H1 (cell line): Measurements from ENCODE around the gene ZNRF3.

ENCODE experiments used
- CREB1 ChIP-seq: IDR thresholded peaks from 2 replicates; pipeline ENCODE4 v1.6.1; 2012; ENCODE audit warnings: inconsistent platforms
- EP300 ChIP-seq, 2 experiments: IDR thresholded peaks; 1 replicate in 1 of 2; 2 replicates in 1 of 2; pipeline ENCODE4 v1.6.1; 2011 to 2012; ENCODE audit warnings: low read depth in 2 of 2, low read length in 2 of 2, mild to moderate bottlenecking in 2 of 2, borderline replicate concordance in 1 of 2, inconsistent platforms in 1 of 2, moderate library complexity in 1 of 2
- GABPA ChIP-seq: IDR thresholded peaks from 2 replicates; pipeline ENCODE4 v1.6.1; 2011; ENCODE audit warnings: mild to moderate bottlenecking, low read length, moderate library complexity, borderline replicate concordance; ENCODE audit not compliant: insufficient read depth
- POLR2A ChIP-seq, 2 experiments: IDR thresholded peaks; 1 replicate in 1 of 2; 2 replicates in 1 of 2; pipeline ENCODE4 v1.6.1; 2011; ENCODE audit warnings: low read depth in 2 of 2, low read length in 2 of 2, mild to moderate bottlenecking in 2 of 2; ENCODE audit errors: control extremely low read depth in 1 of 2
- POLR2AphosphoS5 ChIP-seq: IDR thresholded peaks from 2 replicates; pipeline ENCODE4 v1.6.1; 2011; ENCODE audit warnings: low read depth, low read length
- TAF1 ChIP-seq: IDR thresholded peaks from 2 replicates; pipeline ENCODE4 v1.6.1; 2011; ENCODE audit warnings: mild to moderate bottlenecking, low read depth, low read length
- TCF12 ChIP-seq: IDR thresholded peaks from 2 replicates; pipeline ENCODE4 v1.6.1; 2011; ENCODE audit warnings: low read depth, mild to moderate bottlenecking, low read length
- TEAD4 ChIP-seq: IDR thresholded peaks from 2 replicates; pipeline ENCODE4 v1.6.1; 2012; ENCODE audit warnings: low read depth, low read length, inconsistent platforms, mixed read lengths
- TF ChIP-seq, protein P1 (sequence below): IDR thresholded peaks from 2 replicates; pipeline ENCODE4 v1.6.1; 2012; ENCODE audit warnings: inconsistent platforms
- TF ChIP-seq, protein P2 (sequence below), 3 experiments: IDR thresholded peaks; 1 replicate in 2 of 3; 2 replicates in 1 of 3; pipeline versions ENCODE4 v1.5.1 to v1.6.1; 2011; ENCODE audit warnings: low read length in 3 of 3, mild to moderate bottlenecking in 3 of 3, inconsistent platforms in 2 of 3, low read depth in 1 of 3, moderate library complexity in 1 of 3; ENCODE audit not compliant: insufficient read depth in 1 of 3; ENCODE audit errors: control extremely low read depth in 1 of 3
- TF ChIP-seq, protein P3 (sequence below): IDR thresholded peaks from 2 replicates; pipeline ENCODE4 v1.6.1; 2012; ENCODE audit warnings: inconsistent platforms

DNA sequence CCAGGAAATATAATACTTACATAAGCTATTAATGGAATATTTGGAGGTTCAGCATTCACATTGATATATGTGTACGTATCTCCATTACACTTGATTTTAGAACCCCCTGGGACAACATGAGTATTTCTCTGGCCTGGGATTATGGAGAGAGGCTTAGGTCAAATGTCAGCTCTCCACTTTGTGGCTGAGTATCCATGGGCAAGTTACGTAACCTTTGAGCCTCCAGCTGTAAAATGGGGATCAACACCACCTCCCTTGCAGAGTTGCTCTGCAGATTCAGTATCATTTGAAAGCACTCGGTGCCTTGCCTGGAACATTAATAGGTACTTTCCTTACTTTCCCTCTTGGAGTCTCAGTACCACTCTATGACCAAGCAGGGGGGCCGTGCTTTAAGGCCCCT, 145.1 kb downstream of the ZNRF3 start:
- no peak for TF ChIP-seq EP300 (IDR thresholded peaks at IDR 0.05; ENCODE audit: borderline replicate concordance in 1 of 2, low read depth in 2 of 2, low read length in 2 of 2)
- TF ChIP-seq, protein P1, sequence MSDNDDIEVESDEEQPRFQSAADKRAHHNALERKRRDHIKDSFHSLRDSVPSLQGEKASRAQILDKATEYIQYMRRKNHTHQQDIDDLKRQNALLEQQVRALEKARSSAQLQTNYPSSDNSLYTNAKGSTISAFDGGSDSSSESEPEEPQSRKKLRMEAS = no peak
- TF ChIP-seq CREB1 = no peak
- TF ChIP-seq, protein P2, sequence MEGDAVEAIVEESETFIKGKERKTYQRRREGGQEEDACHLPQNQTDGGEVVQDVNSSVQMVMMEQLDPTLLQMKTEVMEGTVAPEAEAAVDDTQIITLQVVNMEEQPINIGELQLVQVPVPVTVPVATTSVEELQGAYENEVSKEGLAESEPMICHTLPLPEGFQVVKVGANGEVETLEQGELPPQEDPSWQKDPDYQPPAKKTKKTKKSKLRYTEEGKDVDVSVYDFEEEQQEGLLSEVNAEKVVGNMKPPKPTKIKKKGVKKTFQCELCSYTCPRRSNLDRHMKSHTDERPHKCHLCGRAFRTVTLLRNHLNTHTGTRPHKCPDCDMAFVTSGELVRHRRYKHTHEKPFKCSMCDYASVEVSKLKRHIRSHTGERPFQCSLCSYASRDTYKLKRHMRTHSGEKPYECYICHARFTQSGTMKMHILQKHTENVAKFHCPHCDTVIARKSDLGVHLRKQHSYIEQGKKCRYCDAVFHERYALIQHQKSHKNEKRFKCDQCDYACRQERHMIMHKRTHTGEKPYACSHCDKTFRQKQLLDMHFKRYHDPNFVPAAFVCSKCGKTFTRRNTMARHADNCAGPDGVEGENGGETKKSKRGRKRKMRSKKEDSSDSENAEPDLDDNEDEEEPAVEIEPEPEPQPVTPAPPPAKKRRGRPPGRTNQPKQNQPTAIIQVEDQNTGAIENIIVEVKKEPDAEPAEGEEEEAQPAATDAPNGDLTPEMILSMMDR (IDR thresholded peaks at IDR 0.05; ENCODE audit: control extremely low read depth in 1 of 3, insufficient read depth in 1 of 3, low read depth in 1 of 3, low read length in 3 of 3) = no peak
- no peak for TF ChIP-seq GABPA
- TF ChIP-seq, protein P3, sequence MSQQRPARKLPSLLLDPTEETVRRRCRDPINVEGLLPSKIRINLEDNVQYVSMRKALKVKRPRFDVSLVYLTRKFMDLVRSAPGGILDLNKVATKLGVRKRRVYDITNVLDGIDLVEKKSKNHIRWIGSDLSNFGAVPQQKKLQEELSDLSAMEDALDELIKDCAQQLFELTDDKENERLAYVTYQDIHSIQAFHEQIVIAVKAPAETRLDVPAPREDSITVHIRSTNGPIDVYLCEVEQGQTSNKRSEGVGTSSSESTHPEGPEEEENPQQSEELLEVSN = no peak
- TF ChIP-seq POLR2AphosphoS5 = no peak
- TF ChIP-seq TCF12 = no peak
- TF ChIP-seq TEAD4 = no peak
- no peak for TF ChIP-seq POLR2A (IDR thresholded peaks at IDR 0.05; ENCODE audit: control extremely low read depth in 1 of 2, low read depth in 2 of 2, low read length in 2 of 2)
- TF ChIP-seq TAF1 = no peak
